ENCODE data around the gene BPIFB6. TPM values are rescaled to one million over a fixed set of nuclear protein-coding genes. Genes with fewer than 3 reads are reported as not detected.

BPIFB6 gene
- total and polyA plus RNA-seq, 3 experiments from 2014 or later = not detected

- H3K4me1 Mint-ChIP-seq = peaks cover 0 to 2% (median 0%) of the 10 kb centered on the region in 3 donors
- Histone ChIP-seq H3K36me3 (ENCODE audit: insufficient read depth, low read length) (no peaks in the 10 kb centered on the region), H3K9me3 (ENCODE audit: low read length) (no peaks in the 10 kb centered on the region), H3K4me3 (ENCODE audit: low read length) (no peak overlapping the region), H3K4me1 (ENCODE audit: insufficient read depth, low read length) (no peaks in the 10 kb centered on the region), H3K27me3 (ENCODE audit: insufficient read depth, low read length, poor library complexity, severe bottlenecking) (no peaks in the 10 kb centered on the region), H3K27ac (ENCODE audit: low read depth, low read length) (no peak overlapping the region)
- CTCF ChIA-PET = no interaction called here
- no peaks in the 10 kb centered on the region for H3K36me3 Mint-ChIP-seq
- H3K9me3 Mint-ChIP-seq = no peaks in the 10 kb centered on the region
- POLR2A ChIA-PET = no interaction called here
- no peak overlapping the region for H3K4me3 Mint-ChIP-seq
- DNase-seq = peak in 1 of 5 donors; percentile 36
- peaks cover 0 to 3% of the 10 kb centered on the region in 2 donors for H3K27me3 Mint-ChIP-seq
- no peak overlapping the region for H3K27ac Mint-ChIP-seq
These were observed 20.6 kb upstream of the BPIFB6 start for GRCh38 chr20:33010674-33011449.

DNA sequence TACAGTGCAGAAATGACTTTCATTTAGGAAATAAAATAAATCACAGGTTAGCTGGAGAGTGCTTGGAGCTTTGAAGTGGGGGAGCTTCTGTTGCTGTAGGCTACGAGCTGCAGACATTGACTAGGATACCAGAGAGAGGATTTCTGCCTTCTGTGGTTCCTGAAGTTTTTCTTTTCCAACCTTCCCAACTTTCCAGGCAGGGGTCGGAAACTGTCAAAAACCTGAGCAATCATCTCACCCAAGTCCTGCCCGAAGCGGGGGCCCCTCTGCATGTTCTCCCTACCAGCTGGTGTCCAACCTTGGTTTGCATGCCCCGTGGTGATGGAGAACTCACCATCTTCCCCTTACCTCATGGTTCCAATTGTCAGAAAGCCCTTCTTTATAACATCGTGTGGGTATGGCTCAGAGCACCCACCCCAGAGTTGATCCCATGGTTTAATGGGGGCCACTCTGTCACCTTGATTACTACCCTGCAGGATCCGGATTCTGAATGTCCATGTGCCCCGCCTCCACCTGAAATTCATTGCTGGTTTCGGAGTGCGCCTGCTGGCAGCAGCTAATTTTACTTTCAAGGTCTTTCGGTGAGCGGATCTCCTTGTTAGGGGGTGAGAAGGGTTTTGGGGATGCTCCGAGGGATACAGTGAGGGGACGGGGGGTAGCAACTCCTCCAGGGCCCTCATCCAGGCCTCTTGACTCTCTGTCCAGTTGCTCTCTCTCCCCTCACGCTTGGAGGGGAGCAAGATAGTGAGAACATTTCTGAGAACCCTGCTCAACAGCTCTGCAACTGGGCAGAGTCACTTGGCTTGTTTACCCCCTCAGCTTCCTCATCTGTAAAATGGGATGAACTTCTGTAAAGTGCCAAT is 18.9 kb upstream of the BPIFB6 start:
- Histone ChIP-seq H3K27me3 (ENCODE audit: insufficient read depth, low read length, poor library complexity, severe bottlenecking) (no peaks in the 10 kb centered on the region), H3K27ac (ENCODE audit: low read depth, low read length) (no peak overlapping the region), H3K9me3 (ENCODE audit: low read length) (no peaks in the 10 kb centered on the region), H3K4me1 (ENCODE audit: insufficient read depth, low read length) (no peaks in the 10 kb centered on the region), H3K4me3 (ENCODE audit: low read length) (no peak overlapping the region), H3K36me3 (ENCODE audit: insufficient read depth, low read length) (no peaks in the 10 kb centered on the region)
- ChIA-PET CTCF (no interaction called here), POLR2A (no interaction called here)
- H3K9me3 Mint-ChIP-seq = no peaks in the 10 kb centered on the region
- peaks cover 0 to 3% of the 10 kb centered on the region in 2 donors for H3K27me3 Mint-ChIP-seq
- H3K4me3 Mint-ChIP-seq = no peak overlapping the region
- peaks cover 5 to 7% (median 6%) of the 10 kb centered on the region in 3 donors for H3K4me1 Mint-ChIP-seq
- DNase-seq = no peak
- H3K27ac Mint-ChIP-seq = peak overlapping the region in 1 of 8 donors; percentile 54
- H3K36me3 Mint-ChIP-seq = no peaks in the 10 kb centered on the region

DNA sequence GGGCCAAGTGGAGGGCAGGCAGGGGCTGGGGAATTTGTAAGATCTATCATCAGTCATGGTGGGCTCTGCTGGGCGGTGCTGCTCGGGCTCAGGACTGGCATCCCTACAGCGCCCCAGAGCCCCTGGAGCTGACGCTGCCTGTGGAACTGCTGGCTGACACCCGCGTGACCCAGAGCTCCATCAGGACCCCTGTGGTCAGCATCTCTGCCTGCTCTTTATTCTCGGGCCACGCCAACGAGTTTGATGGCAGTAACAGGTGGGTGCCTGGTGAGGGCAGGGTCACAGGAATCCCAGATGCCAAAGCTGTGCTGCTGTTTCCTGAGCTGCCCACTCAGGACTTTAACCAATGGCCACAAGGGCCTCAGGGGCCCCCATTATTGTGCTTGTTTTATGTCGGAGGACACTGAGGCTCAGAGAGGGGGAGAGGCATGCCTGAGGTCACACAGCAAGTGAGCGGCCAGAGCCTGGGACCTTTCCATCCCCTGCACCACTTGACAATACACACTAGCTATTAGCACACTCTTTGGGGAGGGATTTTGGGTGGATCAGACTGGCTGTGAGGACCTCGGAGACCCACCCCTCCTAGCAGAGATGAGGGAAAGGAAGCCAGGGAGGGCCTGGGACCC is 17.6 kb upstream of the BPIFB6 start:
- H3K4me3 ChIP-seq (ENCODE audit: low read length) = no peak overlapping the region
- Mint-ChIP-seq H3K4me1 (peaks cover 5 to 7% (median 6%) of the 10 kb centered on the region in 3 donors), H3K9me3 (no peaks in the 10 kb centered on the region), H3K27ac (peak overlapping the region in 1 of 8 donors; percentile 74), H3K4me3 (no peak overlapping the region), H3K36me3 (no peaks in the 10 kb centered on the region), H3K27me3 (peaks cover 0 to 3% of the 10 kb centered on the region in 2 donors)
- no peaks in the 10 kb centered on the region for H3K36me3 ChIP-seq (ENCODE audit: insufficient read depth, low read length)
- no peaks in the 10 kb centered on the region for H3K27me3 ChIP-seq (ENCODE audit: insufficient read depth, low read length, poor library complexity, severe bottlenecking)
- H3K9me3 ChIP-seq (ENCODE audit: low read length) = no peaks in the 10 kb centered on the region
- H3K4me1 ChIP-seq (ENCODE audit: insufficient read depth, low read length) = no peaks in the 10 kb centered on the region
- ChIA-PET CTCF (no interaction called here), POLR2A (no interaction called here)
- no peak overlapping the region for H3K27ac ChIP-seq (ENCODE audit: low read depth, low read length)
- peak in 1 of 5 donors; percentile 28 for DNase-seq

DNA sequence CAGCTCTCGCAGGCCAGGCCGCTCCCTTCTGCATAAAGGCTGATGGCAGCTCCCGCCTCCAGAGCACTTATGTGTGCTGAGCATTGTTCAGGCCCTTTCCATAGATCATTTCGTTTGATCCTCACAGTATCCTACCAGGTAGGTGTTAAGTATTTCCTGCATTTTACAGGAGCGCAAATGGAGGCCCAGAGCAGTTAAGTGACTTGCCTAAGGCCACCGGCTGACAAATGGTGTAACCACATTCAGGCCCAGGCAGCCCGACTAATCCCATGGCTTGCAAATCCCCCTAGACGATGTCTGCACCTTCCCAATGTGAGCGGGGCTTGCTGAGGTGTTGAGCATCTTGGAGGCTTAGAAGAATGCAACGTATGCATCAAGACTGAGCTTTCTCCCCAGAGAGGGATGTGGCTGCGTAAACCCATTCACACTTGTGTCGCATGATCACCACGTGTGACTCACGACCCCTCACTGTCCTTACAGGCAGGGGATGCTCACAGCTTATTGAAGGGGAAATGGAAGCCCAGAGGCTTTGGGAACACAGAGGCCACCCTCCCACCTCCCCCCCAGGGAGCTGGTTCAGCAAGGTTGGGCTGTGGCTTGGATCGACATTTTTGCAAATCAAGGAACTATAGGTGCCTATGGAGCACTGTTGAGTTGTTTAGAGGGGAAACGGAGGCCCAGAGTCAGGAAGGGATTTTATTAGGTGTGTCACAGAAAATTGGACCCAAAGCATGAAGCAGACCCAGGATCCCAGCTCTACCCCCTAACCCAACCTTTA is 16.9 kb upstream of the BPIFB6 start:
- no peak for DNase-seq
- Mint-ChIP-seq H3K4me3 (peak overlapping the region in 1 of 7 donors; percentile 36), H3K27me3 (peaks cover 0 to 3% of the 10 kb centered on the region in 2 donors), H3K36me3 (no peaks in the 10 kb centered on the region), H3K27ac (peak overlapping the region in 3 of 8 donors; percentile 32 to 66 (median 44)), H3K9me3 (no peaks in the 10 kb centered on the region), H3K4me1 (peaks cover 5 to 7% (median 6%) of the 10 kb centered on the region in 3 donors)
- Histone ChIP-seq H3K27ac (ENCODE audit: low read depth, low read length) (no peak overlapping the region), H3K9me3 (ENCODE audit: low read length) (no peaks in the 10 kb centered on the region), H3K4me1 (ENCODE audit: insufficient read depth, low read length) (no peaks in the 10 kb centered on the region), H3K27me3 (ENCODE audit: insufficient read depth, low read length, poor library complexity, severe bottlenecking) (no peaks in the 10 kb centered on the region), H3K36me3 (ENCODE audit: insufficient read depth, low read length) (no peaks in the 10 kb centered on the region), H3K4me3 (ENCODE audit: low read length) (no peak overlapping the region)
- ChIA-PET POLR2A (no interaction called here), CTCF (no interaction called here)

DNA sequence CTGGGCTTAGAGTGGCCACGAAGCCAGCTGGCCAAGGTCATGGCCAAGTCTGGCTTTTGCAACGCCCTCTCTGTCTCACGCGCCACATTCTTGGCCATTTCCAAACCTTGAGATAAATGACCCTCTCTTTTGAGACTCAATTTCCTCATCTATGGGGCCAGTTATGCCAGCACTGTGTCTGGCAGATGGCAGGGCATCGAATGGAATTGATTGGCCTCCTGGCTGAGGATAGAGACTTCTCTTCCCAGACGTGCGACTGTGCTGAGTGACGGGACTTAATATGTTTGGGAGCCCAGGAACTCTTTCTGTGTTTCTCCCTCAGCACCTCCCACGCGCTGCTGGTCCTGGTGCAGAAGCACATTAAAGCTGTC is 16.3 kb upstream of the BPIFB6 start:
- Mint-ChIP-seq H3K27ac (peak overlapping the region in 1 of 8 donors; percentile 32), H3K36me3 (no peaks in the 10 kb centered on the region), H3K4me1 (peaks cover 5 to 7% (median 6%) of the 10 kb centered on the region in 3 donors), H3K9me3 (no peaks in the 10 kb centered on the region), H3K4me3 (no peak overlapping the region), H3K27me3 (peaks cover 0 to 3% of the 10 kb centered on the region in 2 donors)
- Histone ChIP-seq H3K4me1 (ENCODE audit: insufficient read depth, low read length) (no peaks in the 10 kb centered on the region), H3K9me3 (ENCODE audit: low read length) (no peaks in the 10 kb centered on the region), H3K27me3 (ENCODE audit: insufficient read depth, low read length, poor library complexity, severe bottlenecking) (no peaks in the 10 kb centered on the region), H3K27ac (ENCODE audit: low read depth, low read length) (no peak overlapping the region), H3K4me3 (ENCODE audit: low read length) (no peak overlapping the region), H3K36me3 (ENCODE audit: insufficient read depth, low read length) (no peaks in the 10 kb centered on the region)
- ChIA-PET POLR2A (no interaction called here), CTCF (no interaction called here)
- no peak for DNase-seq

GRCh38 chr20:33015700-33016580 is 15.5 kb upstream of the BPIFB6 start:
- ChIA-PET POLR2A (no interaction called here), CTCF (no interaction called here)
- Mint-ChIP-seq H3K9me3 (no peaks in the 10 kb centered on the region), H3K4me3 (peak overlapping the region in 1 of 7 donors; percentile 48), H3K27ac (peak overlapping the region in 2 of 8 donors; percentile 11 to 58), H3K4me1 (peaks cover 5 to 7% (median 6%) of the 10 kb centered on the region in 3 donors), H3K36me3 (no peaks in the 10 kb centered on the region), H3K27me3 (peaks cover 0 to under 1% of the 10 kb centered on the region in 2 donors)
- H3K9me3 ChIP-seq (ENCODE audit: low read length) = no peaks in the 10 kb centered on the region
- H3K27me3 ChIP-seq (ENCODE audit: insufficient read depth, low read length, poor library complexity, severe bottlenecking) = no peaks in the 10 kb centered on the region
- H3K4me1 ChIP-seq (ENCODE audit: insufficient read depth, low read length) = no peaks in the 10 kb centered on the region
- H3K27ac ChIP-seq (ENCODE audit: low read depth, low read length) = no peak overlapping the region
- no peak overlapping the region for H3K4me3 ChIP-seq (ENCODE audit: low read length)
- DNase-seq = no peak
- no peaks in the 10 kb centered on the region for H3K36me3 ChIP-seq (ENCODE audit: insufficient read depth, low read length)

DNA sequence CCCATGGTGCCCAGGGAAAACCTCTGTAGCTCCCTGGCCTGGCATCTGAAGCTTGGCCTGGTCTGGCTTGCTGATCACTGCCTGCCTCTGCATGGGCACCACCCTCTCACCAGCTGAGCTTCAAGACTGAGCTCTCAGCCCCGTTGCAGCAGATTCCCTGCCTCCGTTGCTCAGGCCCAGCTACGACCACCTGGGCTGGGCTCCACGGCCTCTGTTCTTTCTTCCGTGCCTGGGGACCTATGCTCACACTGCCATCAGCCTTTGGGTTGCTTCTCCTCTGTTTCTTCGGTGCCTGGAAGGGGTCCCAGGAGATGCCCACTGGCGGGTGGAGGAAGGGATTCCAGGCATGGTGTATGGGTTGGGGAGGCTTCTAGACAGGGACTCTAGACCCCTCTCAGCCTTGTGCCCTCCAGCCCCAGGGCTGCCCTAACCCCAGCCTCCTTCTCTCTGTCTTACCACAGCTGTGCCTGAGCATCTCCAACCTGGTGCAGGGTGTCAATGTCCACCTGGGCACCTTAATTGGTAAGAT is 14.8 kb upstream of the BPIFB6 start:
- H3K27me3 Mint-ChIP-seq = no peaks in the 10 kb centered on the region
- H3K36me3 Mint-ChIP-seq = no peaks in the 10 kb centered on the region
- Histone ChIP-seq H3K27me3 (ENCODE audit: insufficient read depth, low read length, poor library complexity, severe bottlenecking) (no peaks in the 10 kb centered on the region), H3K27ac (ENCODE audit: low read depth, low read length) (no peak overlapping the region), H3K4me3 (ENCODE audit: low read length) (no peak overlapping the region), H3K9me3 (ENCODE audit: low read length) (no peaks in the 10 kb centered on the region), H3K36me3 (ENCODE audit: insufficient read depth, low read length) (no peaks in the 10 kb centered on the region), H3K4me1 (ENCODE audit: insufficient read depth, low read length) (no peaks in the 10 kb centered on the region)
- H3K4me1 Mint-ChIP-seq = peaks cover 5 to 7% (median 6%) of the 10 kb centered on the region in 3 donors
- ChIA-PET POLR2A (no interaction called here), CTCF (no interaction called here)
- no peak overlapping the region for H3K4me3 Mint-ChIP-seq
- peak overlapping the region in 1 of 8 donors; percentile 11 for H3K27ac Mint-ChIP-seq
- H3K9me3 Mint-ChIP-seq = no peaks in the 10 kb centered on the region
- DNase-seq = no peak
